Progenitor cell of endocrine pancreas (in vitro differentiated cells): Measurements from ENCODE around the gene RPH3AL. TPM values are rescaled to one million over a fixed set of nuclear protein-coding genes. Genes with fewer than 3 reads are reported as not detected.

Experiments used
- DNase-seq: peaks from one replicate; pipeline ENCODE4 v3.0.0; 2021; ENCODE audit warnings: low spot score; ENCODE audit not compliant: unreplicated experiment
- H3K27ac Mint-ChIP-seq: 2 replicates; pipeline ENCODE4 v1.8.0; 2021; ENCODE audit warnings: mild to moderate bottlenecking, moderate library complexity, mixed read lengths
- H3K27me3 Mint-ChIP-seq: 2 replicates; pipeline ENCODE4 v1.8.0; 2021; ENCODE audit warnings: mixed read lengths
- H3K36me3 Mint-ChIP-seq: 2 replicates; pipeline ENCODE4 v1.8.0; 2022; ENCODE audit warnings: mixed read lengths; ENCODE audit not compliant: insufficient read depth
- H3K4me1 Mint-ChIP-seq: 2 replicates; pipeline ENCODE4 v1.8.0; 2021; ENCODE audit warnings: low read depth, mixed read lengths
- H3K4me3 Mint-ChIP-seq: 2 replicates; pipeline ENCODE4 v1.8.0; 2021; ENCODE audit warnings: low read depth, mild to moderate bottlenecking, moderate library complexity, mixed read lengths
- H3K9me3 Mint-ChIP-seq: 2 replicates; pipeline ENCODE4 v1.8.0; 2021; ENCODE audit warnings: low read depth, mixed read lengths
- CTCF ChIP-seq: fragments of 200-600 bp; sonication (generic); IDR thresholded peaks from one replicate; pipeline ENCODE4 v1.5.0; 2021; ENCODE audit warnings: antibody characterized with exemption, mild to moderate bottlenecking; ENCODE audit not compliant: unreplicated experiment
- total RNA-seq: library from RNA; stranded (reverse); gene quantifications from 2 replicates; pipeline ENCODE4 v1.2.1, GENCODE V29; 2021

The RPH3AL gene
- total RNA-seq, 1 donor from 2014 or later, result 47.6 TPM

DNA sequence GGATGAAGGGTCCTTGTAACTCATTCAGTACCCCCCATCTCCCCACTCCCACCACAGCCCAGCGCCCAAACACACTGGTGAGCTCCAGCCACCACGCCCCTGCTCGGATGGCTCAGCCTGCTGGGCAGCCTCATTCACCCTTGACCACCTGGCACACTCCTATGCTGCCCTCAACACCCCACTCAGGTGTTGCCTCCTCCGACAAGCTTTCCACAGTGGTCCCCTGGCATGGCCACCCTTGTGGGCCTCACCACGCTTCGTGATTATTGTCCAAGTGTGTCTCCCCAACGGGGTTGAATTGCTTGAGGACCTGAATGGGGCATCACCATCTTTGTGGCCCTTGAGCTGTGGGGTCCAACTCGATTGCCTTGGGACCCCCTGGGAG lies 159.2 kb downstream of the RPH3AL start:
- Mint-ChIP-seq H3K4me3 (no peak overlapping the region), H3K36me3 (peaks cover 3% of the 10 kb centered on the region), H3K27ac (peak overlapping the region; percentile 45), H3K4me1 (no peaks in the 10 kb centered on the region), H3K27me3 (peaks cover 17% of the 10 kb centered on the region), H3K9me3 (no peaks in the 10 kb centered on the region)
- no peak for TF ChIP-seq CTCF
- no peak for DNase-seq

DNA sequence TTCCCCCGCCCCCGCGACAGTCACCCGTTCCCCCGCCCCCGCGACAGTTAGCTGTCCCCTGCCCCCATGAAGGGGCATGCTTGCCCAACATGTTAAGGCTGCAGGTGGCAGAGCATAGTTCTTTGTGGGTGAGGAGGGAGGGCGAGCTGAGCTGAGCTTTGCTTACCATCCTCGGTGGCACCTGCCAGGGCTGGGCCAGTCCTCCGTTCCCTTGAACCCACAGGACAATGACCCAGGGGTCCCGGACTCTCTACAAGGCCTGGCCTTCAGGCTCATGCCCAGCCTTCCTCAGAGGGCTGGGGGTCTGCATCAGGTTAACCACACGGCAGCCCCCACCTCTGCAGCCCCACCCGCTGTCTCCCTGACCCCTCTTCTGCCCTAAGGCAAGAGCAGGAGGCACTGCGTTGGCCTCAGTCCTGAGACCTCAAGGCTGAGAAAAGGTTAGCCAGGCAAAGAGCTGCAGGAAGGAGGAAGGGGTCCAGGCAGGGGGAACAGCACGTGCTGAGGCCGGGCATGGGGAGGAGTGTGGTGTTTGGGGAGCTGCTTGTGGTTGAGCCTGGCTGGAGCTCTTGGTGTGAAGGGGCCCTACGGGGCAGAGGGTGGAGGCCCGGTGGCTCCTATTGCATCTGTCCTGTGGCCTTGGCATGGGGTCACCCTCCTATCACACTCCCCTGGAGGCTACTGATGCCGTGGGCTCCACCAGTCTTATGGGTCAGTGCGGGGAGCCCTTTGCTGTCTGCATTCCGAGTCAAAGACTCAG lies 159.8 kb downstream of the RPH3AL start:
- no peak for TF ChIP-seq CTCF
- no peak overlapping the region for H3K4me3 Mint-ChIP-seq
- no peak for DNase-seq
- peak overlapping the region; percentile 45 for H3K27ac Mint-ChIP-seq
- H3K4me1 Mint-ChIP-seq, result no peaks in the 10 kb centered on the region
- no peaks in the 10 kb centered on the region for H3K9me3 Mint-ChIP-seq
- H3K27me3 Mint-ChIP-seq, result peaks cover 15% of the 10 kb centered on the region
- peaks cover under 1% of the 10 kb centered on the region for H3K36me3 Mint-ChIP-seq

- Mint-ChIP-seq H3K4me3 (no peak overlapping the region), H3K9me3 (no peaks in the 10 kb centered on the region), H3K4me1 (no peaks in the 10 kb centered on the region), H3K27me3 (peaks cover 31% of the 10 kb centered on the region), H3K36me3 (no peaks in the 10 kb centered on the region), H3K27ac (no peak overlapping the region)
- no peak for TF ChIP-seq CTCF
- DNase-seq, result no peak
Observed at GRCh38 chr17:189444-189843, 163.2 kb downstream of the RPH3AL start.

DNA sequence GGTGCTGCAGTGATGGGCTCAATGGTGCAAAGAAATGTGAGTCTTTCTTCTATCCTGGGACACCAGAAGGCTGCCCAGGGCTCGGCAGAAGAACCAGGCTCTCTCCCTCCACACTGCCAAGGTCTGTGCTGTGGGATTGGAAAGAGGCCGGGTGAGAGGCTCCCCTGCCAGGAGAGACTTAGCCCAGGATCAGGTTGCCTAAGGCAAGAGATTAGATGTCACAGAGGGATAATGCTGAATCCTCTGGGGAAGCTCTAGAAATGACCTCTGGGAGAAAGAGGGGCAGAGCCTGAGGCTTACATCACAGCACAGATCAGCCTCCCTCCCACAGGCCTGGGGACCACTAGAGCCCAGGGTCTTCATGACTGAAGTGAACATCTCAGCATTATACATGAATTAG lies 165.5 kb downstream of the RPH3AL start:
- peaks cover 2% of the 10 kb centered on the region for H3K4me1 Mint-ChIP-seq
- no peak for DNase-seq
- H3K27me3 Mint-ChIP-seq, result peaks cover 55% of the 10 kb centered on the region
- no peaks in the 10 kb centered on the region for H3K36me3 Mint-ChIP-seq
- H3K9me3 Mint-ChIP-seq, result no peaks in the 10 kb centered on the region
- TF ChIP-seq CTCF, result no peak
- H3K4me3 Mint-ChIP-seq, result no peak overlapping the region
- no peak overlapping the region for H3K27ac Mint-ChIP-seq

DNA sequence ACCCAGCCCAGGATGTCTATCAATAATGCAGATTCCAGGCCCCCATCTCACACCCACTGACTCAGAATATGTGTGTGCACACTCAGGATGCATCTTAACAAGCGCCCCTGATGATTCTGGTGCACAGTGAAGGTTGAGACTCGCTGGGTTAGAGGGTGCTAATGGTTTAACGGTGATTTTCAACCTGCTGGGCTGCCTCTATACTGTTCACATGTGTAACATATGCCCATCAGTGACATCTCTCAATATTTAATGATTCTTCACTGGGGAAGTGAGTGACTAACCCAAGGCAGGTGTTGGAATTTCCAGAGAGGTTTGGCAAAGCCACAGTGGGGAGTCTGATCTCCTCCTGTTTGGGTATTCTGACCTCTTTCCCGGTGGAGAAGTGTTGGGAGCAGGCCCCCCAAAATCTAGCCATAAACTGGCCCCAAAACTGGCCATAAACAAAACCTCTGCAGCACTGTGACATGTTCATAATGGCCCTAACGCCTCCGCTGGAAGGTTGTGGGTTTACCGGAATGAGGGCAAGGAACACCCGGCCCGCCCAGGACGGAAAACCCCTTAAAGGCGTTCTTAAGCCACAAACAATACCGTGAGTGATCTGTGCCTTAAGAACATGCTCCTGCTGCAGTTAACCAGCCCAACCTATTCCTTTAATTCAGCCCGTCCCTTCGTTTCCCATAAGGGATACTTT lies 167.0 kb downstream of the RPH3AL start:
- no peak for TF ChIP-seq CTCF
- DNase-seq, result no peak
- no peaks in the 10 kb centered on the region for H3K9me3 Mint-ChIP-seq
- H3K27ac Mint-ChIP-seq, result no peak overlapping the region
- peaks cover 59% of the 10 kb centered on the region for H3K27me3 Mint-ChIP-seq
- no peaks in the 10 kb centered on the region for H3K36me3 Mint-ChIP-seq
- no peak overlapping the region for H3K4me3 Mint-ChIP-seq
- H3K4me1 Mint-ChIP-seq, result peaks cover 3% of the 10 kb centered on the region
